NCI-H69 (cell line): ENCODE results near the gene IL12RB1.
"Not testable (repeated sequence)": the region's sequence is repeated elsewhere in the genome, so short reads cannot be mapped to it uniquely, and the experiment has no call there.

Experiments used
- DNase-seq: peaks from one replicate; lab custom pipeline; 2025; lab: John Stamatoyannopoulos, UW

The IL12RB1 gene

GRCh38 chr19:18112989-18113478 lies 26.3 kb upstream of the IL12RB1 start:
- peak; percentile 88 for DNase-seq

DNA sequence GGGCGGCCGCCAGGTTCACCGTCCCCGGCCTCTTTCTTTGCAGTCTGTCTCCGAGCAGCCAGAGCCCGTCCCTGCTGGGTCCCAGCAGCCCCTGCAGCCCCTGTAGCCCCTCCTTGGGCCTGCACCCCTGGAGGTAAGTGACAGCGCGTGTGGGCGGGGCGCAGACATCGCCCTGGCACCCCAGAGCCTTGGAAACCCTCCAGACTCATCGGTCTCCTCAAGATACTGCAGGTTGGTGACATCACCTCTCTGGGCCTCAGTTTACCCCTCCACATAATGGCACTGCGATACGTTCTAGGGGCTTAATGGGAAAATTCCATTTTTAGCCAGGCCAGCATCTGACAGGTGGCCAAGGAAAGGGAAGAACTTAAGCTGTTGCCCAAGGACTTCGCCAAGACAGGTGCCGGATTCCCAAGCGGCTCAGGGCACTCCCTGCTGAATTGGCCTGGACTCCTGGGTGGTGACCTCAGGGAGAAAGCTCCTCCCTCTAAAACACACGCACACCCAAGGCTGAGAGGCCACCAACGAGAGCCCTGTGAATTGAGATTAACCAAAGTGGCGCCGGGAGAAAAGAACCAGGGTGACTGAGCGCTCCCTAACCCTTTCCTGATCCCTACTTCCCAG lies 24.0 kb upstream of the IL12RB1 start:
- no peak for DNase-seq

DNA sequence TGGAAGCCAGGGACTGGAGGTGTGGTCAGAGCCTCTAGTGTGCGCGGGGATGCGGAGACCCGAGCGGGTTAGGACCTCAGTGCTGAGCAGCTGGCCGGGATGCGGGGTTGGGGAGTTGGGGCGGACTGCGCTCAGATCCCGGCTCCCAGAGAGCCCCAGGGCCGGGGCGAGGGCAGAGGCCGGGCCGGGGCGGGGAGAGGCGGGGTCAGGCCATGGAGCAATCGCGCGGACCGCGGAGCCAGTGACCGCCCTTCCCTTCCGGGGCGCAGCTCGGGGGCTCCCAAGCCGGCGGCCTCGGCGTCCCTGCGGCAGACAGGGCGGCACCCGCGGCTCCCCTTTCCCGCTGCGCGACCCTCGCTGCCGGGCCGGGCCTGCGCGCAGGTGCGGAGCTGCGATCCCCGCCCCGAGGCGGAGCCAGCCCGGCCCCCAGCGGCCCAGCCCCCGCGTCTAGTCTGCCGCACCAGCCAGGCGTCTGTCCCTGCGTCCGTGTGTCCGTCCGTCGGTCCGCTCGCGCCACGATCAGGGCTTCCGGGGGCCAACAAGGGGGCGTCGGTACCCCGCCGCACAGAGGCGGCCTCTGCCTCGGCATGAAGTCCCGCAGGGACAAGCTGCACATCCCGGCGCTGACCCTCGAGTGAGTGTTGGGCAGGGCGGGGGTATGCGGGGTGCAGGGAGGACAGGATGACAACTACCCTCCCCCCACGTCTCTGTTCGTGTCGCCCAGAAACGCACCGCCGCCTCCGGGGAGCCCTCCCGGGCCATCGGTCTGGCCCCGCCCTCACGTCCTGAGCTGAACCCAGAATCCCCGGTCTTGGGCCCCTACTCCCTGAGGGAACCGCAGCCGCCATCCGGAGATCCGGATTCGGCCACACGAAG lies 23.2 kb upstream of the IL12RB1 start:
- peak; percentile 71 for DNase-seq

GRCh38 chr19:18109341-18109732 lies 22.6 kb upstream of the IL12RB1 start:
- DNase-seq, result no peak

- no peak for DNase-seq
These were observed 22.2 kb upstream of the IL12RB1 start for GRCh38 chr19:18108897-18109296.

- DNase-seq, result no peak
These were observed 20.5 kb upstream of the IL12RB1 start for GRCh38 chr19:18107235-18107634.

DNA sequence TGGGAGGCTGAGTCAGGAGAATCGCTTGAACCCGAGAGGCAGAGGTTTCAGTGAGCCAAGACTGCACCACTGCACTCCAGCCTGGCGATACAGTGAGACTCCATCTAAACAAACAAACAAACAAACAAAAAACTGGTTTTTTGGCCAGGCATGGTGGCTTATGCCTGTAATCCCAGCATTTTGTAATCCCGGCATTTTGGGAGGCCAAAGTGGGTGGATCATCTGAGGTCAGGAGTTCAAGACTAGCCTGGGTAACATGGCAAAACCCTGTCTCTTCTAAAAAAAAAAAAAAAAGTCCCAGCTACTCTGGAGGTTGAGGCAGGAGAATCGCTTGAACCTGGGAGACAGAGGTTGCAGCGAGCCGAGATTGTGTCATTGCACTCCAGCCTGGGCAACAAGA lies 18.5 kb upstream of the IL12RB1 start:
- DNase-seq, result not testable (repeated sequence)

GRCh38 chr19:18104793-18105131 lies 18.0 kb upstream of the IL12RB1 start:
- DNase-seq, result no peak

- no peak for DNase-seq
These were observed 16.3 kb upstream of the IL12RB1 start for GRCh38 chr19:18102916-18103542.

- DNase-seq, result no peak
These were observed 14.5 kb upstream of the IL12RB1 start for GRCh38 chr19:18101268-18101667.

GRCh38 chr19:18100710-18101109 lies 14.0 kb upstream of the IL12RB1 start:
- DNase-seq, result peak; percentile 41

DNA sequence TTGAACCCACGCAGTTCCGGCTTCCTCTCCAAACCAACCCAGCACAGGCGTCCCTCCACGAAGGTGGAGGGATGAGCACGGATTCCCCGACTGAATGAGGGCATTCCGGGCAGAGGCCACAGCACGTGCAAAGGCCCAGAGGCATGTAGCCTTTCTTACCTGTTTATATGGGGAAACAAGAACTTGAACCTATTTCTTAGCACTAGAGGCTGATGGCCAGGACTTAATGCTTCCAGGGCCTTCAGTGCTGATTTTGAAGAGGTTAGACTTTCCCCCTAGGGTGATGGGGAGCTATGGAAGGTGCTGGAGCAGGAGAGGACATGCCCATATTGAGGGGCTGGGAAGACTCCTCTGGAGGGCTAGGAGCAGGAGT lies 12.9 kb upstream of the IL12RB1 start:
- DNase-seq, result no peak

- peak; percentile 56 for DNase-seq
These were observed 12.3 kb upstream of the IL12RB1 start for GRCh38 chr19:18098891-18099622.

- DNase-seq, result peak; percentile 55
These were observed 11.5 kb upstream of the IL12RB1 start for GRCh38 chr19:18097993-18098890.

DNA sequence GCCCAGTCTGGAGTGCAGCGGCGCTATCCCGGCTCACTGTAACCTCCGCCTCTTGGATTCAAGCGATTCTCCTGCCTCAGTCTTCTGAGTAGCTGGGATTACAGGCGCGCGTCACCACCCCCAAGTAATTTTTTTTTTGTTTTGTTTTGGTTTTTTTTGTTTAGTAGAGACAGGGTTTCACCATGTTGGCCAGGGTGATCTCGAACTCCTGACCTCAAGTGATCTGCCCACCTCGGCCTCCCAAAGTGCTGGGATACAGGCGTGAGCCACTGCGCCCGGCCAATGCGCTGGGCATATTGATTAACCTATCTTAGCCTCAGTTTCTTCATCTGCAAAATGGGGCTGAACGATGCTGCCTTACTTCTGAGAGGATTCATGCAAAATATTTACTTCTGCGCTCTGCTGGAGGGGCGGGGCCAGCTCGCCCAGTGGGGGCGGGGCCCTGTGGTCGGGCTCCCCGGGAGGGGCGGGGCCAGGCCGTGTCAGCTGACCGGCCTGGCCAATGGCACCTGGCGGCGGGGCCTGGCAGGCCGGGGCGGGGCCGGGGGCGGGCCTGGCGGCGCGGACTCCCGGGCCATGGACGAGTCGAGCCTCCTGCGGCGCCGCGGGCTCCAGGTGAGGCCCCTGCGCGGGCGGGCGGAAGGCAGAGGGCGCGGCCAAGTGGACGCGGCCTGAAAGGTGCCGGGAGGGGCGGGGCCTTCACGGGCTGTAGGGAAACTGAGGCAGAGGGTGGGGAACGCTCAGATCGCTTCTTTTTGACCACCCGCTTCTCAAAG lies 10.7 kb upstream of the IL12RB1 start, which contains the start of gene MAST3:
Gene MAST3 (plus strand): TSS at position 562 of the 776 bp plus-strand sequence. CDS start 15 bp downstream, at position 577.
- peak; percentile 94 for DNase-seq

- no peak for DNase-seq
These were observed 9.5 kb upstream of the IL12RB1 start for GRCh38 chr19:18096258-18096657.

DNA sequence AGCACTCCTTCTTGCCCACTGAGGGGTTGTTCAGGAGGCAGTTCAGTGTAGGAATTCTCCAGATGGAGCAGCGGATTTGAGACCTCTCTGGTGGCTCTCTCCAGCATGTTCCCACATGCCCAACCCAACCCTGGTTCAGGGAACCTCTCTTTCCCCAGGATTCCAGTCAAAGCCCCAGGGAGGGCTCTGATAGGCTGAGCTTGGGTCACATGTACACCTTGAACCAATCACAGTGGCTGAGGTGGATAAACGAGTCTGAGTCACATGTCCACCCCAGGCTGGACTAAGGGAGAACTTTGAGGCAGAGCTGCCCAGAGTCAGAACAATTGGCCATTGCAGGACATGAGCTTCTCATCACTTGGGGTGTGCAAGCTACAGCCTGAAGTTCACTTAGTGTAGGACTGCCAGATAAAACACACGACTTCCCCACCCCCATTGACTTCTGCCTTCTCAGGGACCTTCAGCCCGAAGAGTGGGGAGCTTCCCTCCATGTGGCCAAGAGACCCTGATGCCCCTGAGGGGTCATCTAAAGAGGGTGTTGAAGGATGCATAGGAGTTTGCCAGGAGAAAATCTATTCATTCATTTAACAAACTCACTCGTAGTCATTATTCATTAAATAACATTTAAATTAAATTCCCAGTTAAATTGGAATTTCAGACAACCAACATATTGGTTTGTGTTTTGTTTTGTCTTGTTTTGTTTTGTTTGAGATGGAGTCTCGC lies 6.9 kb upstream of the IL12RB1 start:
- DNase-seq, result peak; percentile 50

DNA sequence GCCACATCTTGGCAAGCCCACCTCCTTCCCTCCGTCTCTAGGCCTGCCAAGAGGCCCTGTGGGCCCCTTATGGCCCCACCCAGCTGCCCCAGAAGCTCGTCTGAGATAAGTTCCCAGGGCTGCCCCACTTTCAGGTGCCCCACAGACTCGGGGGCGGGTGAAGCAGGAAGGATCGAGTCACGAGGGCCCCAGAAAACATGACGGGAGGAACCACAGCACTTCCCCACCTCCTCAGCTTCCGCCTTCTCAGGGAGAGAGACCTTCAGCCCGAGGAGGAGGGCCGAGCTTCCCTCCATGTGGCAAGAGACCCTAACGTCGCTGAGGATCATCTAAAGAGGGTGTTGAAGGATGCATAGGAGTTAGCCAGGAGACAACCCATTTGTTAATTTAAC lies 4.5 kb upstream of the IL12RB1 start:
- no peak for DNase-seq

DNA sequence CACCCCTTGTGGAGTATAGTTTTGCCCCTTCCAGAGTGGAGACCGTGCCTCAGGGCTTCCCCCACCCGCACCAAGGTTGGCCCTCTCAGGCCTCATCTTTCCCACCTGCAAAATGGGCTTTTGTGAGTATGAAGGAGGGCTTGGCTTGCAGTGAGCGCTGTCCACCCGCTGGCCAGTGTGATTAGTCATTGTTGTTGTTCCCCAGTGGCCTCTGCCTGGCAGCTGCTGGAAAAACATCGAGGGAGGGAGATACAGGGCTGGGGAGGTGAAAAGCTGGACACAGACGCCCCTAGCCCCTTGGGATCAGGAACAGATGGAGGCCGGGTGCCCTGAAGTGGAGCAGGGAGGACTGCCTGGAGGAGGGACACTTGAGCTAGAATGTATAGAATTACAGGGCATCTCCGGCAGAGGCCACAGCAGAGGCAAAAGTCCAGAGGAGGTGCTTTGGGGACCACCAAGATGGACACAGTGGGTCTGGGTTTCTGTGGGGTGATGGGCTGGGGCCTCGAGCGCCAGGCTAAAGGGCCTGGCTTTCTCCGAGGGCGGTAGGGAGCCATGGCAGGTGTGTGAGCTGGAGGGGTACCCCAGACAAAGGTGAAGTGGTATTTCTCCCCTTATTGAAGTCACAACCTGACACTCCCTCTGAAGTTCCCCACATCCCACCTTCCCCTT lies 3.9 kb upstream of the IL12RB1 start:
- DNase-seq, result no peak
